CMK (cell line): ENCODE results near the gene UBE2K.
"Not testable (repeated sequence)": the region's sequence is repeated elsewhere in the genome, so short reads cannot be mapped to it uniquely, and the experiment has no call there.

Experiments
- DNase-seq: peaks from one replicate; pipeline ENCODE4 v3.0.0-alpha.2; 2010; ENCODE audit warnings: low read depth

UBE2K gene

DNA sequence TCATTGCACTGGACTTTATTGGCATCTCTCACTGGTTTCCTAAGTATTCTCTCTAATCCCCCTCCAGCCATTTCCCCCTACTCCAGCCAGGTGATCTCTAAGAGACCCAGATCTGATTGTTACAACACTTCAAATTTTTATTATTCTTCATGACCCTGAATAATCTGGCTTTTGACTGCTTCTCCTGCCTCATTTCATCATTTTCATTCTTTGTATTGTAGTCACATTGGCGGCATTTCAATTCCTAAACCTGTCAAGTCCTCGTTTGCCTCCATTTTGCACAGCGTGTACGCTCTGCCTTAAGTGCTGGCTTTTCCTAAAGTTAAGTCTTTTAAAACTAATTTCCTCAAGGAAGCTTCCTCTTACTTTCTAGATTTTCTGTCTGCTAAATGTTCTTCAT, 31.6 kb downstream of the UBE2K start:
- DNase-seq: no peak

DNA sequence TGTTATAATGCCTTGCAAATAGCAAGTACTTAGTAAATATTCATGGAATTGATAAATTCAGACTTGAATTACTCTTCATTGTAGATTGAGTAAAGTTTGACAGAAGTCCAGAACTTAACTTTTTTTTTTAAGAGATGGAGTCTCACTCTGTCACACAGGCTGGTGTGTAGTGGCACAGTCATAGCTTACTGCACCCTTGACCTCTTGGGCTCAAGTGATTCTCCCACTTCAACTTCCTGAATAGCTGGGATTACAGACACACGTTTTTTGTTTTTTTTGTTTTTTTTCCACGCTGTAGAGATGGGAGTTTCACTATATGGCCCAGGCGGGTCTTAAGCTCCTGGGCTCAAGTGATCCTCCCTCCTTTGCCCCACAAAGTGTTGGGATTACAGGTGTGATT, 32.1 kb downstream of the UBE2K start:
- DNase-seq: no peak

GRCh38 chr4:39731908-39732307, 34.0 kb downstream of the UBE2K start:
- DNase-seq: no peak

DNA sequence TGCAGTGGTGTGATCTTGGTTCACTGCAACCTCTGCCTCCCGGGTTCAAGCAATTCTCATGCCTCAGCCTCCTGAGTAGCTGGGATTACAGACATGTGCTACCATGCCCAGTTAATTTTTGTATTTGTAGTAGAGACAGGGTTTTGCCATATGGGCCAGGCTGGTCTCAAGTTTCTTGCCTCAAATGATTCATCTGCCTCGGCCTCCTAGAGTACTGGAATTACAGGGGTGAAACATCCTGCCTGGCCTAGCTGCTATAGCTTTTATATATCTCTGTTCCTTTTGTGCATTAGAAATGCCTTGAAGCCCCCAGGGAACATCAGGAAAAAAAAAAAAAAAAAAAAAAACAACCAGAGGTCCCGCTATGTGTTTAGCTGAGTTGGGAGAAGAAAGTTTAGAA, 34.8 kb downstream of the UBE2K start:
- DNase-seq: no peak

GRCh38 chr4:39739591-39739990, 41.7 kb downstream of the UBE2K start:
- DNase-seq: not testable (repeated sequence)

- no peak for DNase-seq
Measured at GRCh38 chr4:39741401-39741800, 43.5 kb downstream of the UBE2K start.

- no peak for DNase-seq
Measured at GRCh38 chr4:39745920-39746319, 48.0 kb downstream of the UBE2K start.

DNA sequence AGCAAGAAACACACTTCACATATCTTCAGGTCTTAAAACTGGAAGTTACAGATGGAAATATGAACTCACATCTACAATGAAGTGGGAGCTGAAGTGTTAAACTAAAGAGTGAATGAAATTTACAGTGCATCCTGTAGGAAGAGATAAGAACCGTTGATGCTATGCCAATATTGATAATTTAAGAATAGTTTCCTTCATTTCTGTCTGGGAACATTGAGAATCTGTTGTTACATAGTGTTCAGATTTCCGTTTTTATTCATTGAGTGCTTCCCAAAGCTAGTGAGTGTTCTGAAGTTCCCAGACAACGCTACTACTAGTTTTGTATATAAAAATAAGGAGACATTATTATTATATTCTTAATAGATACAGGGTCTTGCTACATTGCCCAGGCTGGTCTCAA, 52.3 kb downstream of the UBE2K start:
- DNase-seq: no peak

DNA sequence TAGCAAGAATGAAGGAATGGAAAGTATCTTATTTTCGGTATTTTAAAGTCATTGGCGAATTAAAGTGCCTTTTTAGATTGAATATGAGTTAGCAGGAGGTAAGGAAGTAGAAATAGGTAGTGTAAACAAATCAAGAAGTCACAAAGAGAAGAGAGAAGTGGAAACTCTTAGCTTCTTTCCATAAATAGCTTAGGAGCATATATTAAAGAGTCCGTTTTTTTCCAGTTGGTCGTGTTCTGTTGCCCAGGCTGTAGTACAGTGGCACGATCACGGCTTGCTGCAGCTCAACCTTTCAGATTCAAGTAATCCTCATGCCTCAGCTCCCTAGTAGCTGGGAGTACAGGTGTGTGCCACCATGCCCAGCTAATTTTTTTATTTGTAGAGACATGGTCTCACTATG, 56.4 kb downstream of the UBE2K start:
- no peak for DNase-seq

GRCh38 chr4:39756159-39756558, 58.2 kb downstream of the UBE2K start:
- DNase-seq: no peak

GRCh38 chr4:39758176-39758575, 60.2 kb downstream of the UBE2K start:
- no peak for DNase-seq

GRCh38 chr4:39759569-39759968, 61.6 kb downstream of the UBE2K start:
- DNase-seq: no peak

DNA sequence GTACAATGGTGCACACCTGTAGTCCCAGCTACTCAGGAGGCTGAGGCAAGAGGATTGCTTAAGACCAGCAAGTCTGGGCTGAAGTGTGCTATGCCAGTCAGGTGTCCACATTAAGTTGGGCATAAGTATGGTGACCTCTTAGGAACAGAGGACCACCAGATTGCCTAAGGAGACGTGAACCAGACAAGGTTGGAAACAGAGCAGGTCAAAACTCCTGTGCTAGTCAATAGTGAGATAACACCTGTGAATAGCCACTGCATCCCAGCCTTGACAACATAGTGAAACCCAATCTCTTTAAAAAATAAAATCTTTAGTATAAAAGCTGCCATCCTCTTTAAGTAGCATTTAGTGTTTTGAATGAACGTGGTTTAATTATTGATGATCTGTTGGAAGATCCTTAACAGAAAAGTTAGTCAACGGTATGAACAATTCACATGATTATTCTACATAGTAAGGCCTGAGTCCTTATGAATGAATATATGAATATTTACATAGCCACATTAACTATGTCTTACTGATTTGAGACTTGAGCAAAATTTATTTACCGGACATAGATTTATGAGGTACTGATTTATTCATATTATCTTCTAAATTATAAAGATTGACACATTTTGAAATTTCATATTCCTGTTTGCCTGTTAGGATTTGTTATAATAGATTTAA, 63.2 kb downstream of the UBE2K start:
- DNase-seq: no peak

DNA sequence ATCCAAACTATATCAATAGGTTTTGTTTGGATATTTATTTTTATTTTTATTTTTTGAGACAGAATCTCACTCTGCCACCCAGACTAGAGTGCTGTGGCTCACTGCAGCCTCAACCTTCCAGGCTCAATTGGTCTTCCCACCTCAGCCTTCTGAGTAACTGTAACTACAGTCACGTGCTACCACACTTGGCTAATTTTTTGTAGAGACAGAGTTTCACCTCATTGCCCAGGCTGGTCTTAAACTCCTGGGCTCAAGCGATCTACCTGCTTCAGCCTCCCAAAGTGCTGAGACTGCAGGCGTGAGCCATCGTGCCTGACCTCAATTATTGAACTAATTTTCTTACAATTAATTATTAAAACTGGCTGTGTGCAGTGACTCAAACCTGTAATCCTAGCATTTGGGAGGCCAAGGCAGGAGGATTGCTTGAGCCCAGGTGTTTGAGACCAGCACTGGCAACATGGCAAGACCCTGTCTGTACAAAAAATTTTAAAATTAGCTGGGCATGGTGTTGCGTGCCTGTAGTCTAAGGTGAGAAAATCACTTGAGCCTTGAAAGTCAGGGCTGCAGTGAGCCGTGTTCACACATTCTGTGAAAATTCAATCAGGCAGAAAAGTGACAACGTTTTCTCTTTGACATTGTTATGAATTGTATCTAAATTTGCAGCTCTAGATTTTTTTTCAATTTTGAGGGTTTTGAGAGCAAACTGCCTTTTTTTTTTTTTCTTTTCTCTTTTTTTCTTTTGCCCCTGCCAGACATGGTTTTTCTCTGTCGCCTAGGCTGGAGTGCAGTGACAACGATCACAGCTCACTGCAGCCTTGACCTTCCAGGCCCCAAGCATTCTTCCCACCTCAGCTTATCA, 66.0 kb downstream of the UBE2K start:
- DNase-seq: no peak

DNA sequence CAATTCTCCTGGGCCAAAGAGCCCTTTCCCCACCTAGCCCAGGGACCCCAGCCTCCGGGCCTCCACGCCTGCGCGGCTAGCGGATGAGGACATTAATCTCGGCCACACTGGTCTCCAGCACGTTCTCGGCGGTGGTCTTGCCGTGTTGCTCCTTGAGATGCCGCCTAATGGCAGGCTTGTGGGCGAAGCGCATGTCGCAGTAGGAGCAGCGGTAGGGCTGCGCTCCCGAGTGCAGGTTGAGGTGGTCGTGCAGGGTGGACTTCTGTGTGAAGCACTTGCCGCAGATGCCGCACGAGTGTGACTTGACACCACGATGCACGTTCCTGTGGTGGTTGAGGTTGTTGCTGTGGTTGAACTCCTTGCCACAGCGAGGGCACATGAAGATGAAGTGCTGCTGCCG, 72.1 kb downstream of the UBE2K start:
- DNase-seq: no peak

DNA sequence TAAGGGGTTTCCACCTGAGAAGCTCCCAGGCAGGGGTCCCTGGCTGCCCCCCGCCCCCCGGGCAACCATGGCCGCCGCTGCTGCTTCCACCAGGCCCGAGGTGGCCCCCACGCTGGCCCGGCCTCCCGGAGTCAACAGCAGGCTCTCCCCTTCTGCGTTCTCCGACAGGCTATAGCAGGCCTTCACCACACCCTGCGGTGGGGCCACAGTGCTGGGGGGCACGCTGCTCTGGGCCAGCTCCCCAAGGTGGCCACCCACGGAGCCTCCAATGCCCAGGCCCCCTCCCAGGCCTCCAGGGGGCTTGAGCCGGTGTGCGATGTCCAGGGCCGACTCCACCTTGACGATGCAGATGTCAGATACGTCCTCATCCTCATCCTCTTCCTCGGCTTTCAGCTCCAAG, 72.5 kb downstream of the UBE2K start:
- DNase-seq: no peak

GRCh38 chr4:39770969-39771724, 73.2 kb downstream of the UBE2K start:
- no peak for DNase-seq

GRCh38 chr4:39781988-39782387, 84.1 kb downstream of the UBE2K start:
- not testable (repeated sequence) for DNase-seq

DNA sequence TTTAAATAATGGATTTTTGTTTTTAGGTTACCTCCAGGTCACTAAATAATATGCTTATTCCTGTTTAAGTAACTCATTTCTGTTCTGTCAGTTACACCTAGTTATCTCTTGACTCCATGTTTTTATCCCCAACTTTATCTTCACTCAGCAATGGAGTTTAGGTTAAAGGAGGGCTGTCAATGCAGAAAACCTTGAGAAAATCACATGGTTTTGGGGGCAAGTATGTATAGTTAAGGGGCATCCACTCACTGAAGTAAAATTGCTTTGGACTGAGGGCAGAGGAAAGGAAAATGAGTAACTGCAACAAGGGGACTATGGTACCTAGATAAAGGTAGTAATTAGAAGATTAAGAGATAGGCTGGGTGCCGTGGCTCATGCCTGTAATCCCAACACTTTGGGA, 87.1 kb downstream of the UBE2K start:
- no peak for DNase-seq

- no peak for DNase-seq
Measured at GRCh38 chr4:39786838-39787237, 88.9 kb downstream of the UBE2K start.

DNA sequence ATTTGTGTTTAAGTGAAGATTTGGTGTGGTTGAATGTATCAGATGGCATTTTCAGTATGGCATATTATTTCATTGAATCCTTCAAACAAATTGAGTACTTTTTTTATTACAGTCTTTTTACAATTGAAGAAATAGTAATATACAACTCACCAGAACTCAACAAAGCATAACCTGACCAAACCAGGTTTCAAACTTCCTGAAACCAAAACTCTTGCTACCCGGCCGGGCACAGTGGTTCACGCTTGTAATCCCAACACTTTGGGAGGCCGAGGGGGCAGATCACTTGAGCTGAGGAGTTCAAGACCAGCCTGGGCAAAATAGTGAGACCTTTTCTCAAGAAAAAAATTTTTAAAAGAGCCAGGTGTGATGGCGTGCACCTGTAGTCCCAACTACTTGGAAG, 94.2 kb downstream of the UBE2K start:
- no peak for DNase-seq

DNA sequence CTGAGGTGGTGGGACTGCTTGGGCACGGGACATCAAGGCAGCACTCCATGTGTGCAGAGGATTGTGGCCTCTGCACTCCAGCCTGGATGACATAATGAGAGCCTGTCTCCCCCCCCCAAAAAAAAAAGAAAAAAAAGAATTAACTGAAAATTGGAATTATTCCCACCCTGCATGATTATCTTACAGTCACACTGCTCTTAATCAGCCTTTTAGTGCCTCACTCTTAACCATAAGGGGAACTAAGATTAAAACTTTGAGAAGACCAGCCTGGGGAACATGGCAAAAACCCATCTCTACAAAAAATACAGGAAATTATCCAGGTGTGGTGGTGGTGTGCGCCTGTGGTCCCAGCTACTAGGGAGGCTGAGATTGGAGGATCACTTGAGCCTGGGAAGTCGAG, 94.6 kb downstream of the UBE2K start:
- peak; percentile 5 for DNase-seq

DNA sequence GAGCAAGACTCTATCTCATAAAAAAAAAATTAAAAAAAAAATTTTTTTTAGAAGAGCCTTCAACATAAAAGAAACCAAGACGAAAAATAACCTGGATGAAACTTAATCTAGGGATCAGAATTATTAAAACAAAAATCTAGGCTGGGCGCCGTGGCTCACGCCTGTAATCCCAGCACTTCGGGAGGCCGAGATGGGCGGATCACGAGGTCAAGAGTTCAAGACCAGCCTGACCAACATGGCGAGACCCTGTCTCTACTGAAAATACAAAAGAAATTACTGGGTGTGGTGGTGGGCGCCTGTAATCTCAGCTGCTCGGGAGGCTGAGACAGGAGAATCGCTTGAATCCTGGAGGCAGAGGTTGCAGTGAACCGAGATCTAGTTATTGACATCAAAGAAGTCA, 95.0 kb downstream of the UBE2K start:
- not testable (repeated sequence) for DNase-seq
